GM10248 (cell line): ENCODE data around the gene HIC1.

Experiments used
- CTCF ChIA-PET: fragments of 300-600 bp; sonication (Branson Sonifier 250); formaldehyde crosslinking; extraction: SDS; loops from one replicate; lab custom pipeline; 2021; ENCODE audit warnings: antibody characterized with exemption; lab: Yijun Ruan, JAX
- POLR2A ChIA-PET: fragments of 350-650 bp; sonication (Branson Sonifier 250); formaldehyde crosslinking; extraction: SDS; loops from one replicate; lab custom pipeline; 2020; ENCODE audit warnings: antibody characterized with exemption; lab: Yijun Ruan, JAX
- DNase-seq: peaks from one replicate; pipeline ENCODE4 v3.0.0; 2012; ENCODE audit errors: extremely low spot score
- CTCF ChIP-seq: IDR thresholded peaks from 2 replicates; pipeline ENCODE4 v1.5.1; 2012; ENCODE audit warnings: mild to moderate bottlenecking, low read depth; ENCODE audit errors: extremely low read depth, missing control alignments, control extremely low read depth

HIC1 gene

GRCh38 chr17:2059547-2060384, 4.9 kb downstream of the HIC1 start:
- ChIA-PET POLR2A (no interaction called here), CTCF (interaction anchor here (0.9 to 8.9 kb wide), 20 partner anchors 9 to 294 kb away, joined by 3 to 205 read pairs (median 10); partner anchors contain the start of genes SMG6 and SRR)
- no peak for DNase-seq
- no peak for TF ChIP-seq CTCF

- ChIA-PET CTCF (interaction anchor here (0.9 to 8.9 kb wide), 11 partner anchors 17 to 293 kb away, joined by 3 to 205 read pairs (median 11); partner anchors contain the start of genes SMG6 and SRR), POLR2A (no interaction called here)
- no peak for TF ChIP-seq CTCF
- no peak for DNase-seq
These were observed 5.4 kb downstream of the HIC1 start for GRCh38 chr17:2060385-2060658.

- DNase-seq = no peak
- CTCF ChIA-PET = interaction anchor here (1.3 to 8.9 kb wide), 5 partner anchors 17 to 190 kb away, joined by 3 to 205 read pairs (median 88); no protein-coding TSS in a partner anchor
- TF ChIP-seq CTCF = no peak
- POLR2A ChIA-PET = no interaction called here
These were observed 6.0 kb downstream of the HIC1 start for GRCh38 chr17:2060681-2061440.

GRCh38 chr17:2061441-2061958, 6.6 kb downstream of the HIC1 start:
- POLR2A ChIA-PET = no interaction called here
- no peak for TF ChIP-seq CTCF
- DNase-seq = no peak
- CTCF ChIA-PET = interaction anchor here (8.9 kb wide), 1 partner anchor 24 kb away, joined by 188 read pairs; no protein-coding TSS in a partner anchor

- no peak for TF ChIP-seq CTCF
- POLR2A ChIA-PET = no interaction called here
- CTCF ChIA-PET = interaction anchor here (0.7 to 10.3 kb wide), 6 partner anchors 8 to 220 kb away, joined by 3 to 107 read pairs (median 8); no protein-coding TSS in a partner anchor
- DNase-seq = no peak
These were observed 7.8 kb downstream of the HIC1 start for GRCh38 chr17:2062571-2063183.
